T-cell (primary cell): ENCODE results near the gene WT1. TPM values are rescaled to one million over a fixed set of nuclear protein-coding genes. Genes with fewer than 3 reads are reported as not detected.

Experiments used
- ATAC-seq, 4 experiments: fragments of 200-7000 bp in 3 of 4; fragments of 150-1000 bp in 1 of 4; cut with Tn5 transposase; replicated peaks in 1 of 4; 1 replicate in 3 of 4; 2 replicates in 1 of 4; pipeline ENCODE4 v1.10.0; 2021; ENCODE audit warnings: moderate library complexity in 3 of 4, mild to moderate bottlenecking in 2 of 4, moderate number of reproducible peaks in 1 of 4
- CTCF ChIA-PET, 2 donors: fragments of 300-600 bp; sonication (Branson Sonifier 250); formaldehyde crosslinking; loops; one replicate each; lab custom pipeline; 2022; ENCODE audit warnings: antibody characterized with exemption in 2 of 2; lab: Charles Lee
- POLR2A ChIA-PET, 2 donors: fragments of 300-600 bp; sonication (Branson Sonifier 250); formaldehyde crosslinking; loops; one replicate each; lab custom pipeline; 2022; ENCODE audit warnings: antibody characterized with exemption in 2 of 2; lab: Charles Lee
- DNase-seq, 35 experiments: peaks; one replicate each; pipeline versions ENCODE4 v3.0.0 to v3.0.0-alpha.2; 2013 to 2023
- H3K27ac ChIP-seq: one replicate; pipeline ENCODE4 v1.5.1; 2013; ENCODE audit warnings: low read length
- H3K27me3 ChIP-seq, 2 experiments: replicated peaks in 1 of 2; 1 replicate in 1 of 2; 2 replicates in 1 of 2; pipeline versions ENCODE4 v1.6.1 to v1.7.0; 2013; ENCODE audit warnings: low read length in 1 of 2, mixed read lengths in 1 of 2; ENCODE audit not compliant: control insufficient read depth in 2 of 2, insufficient read depth in 2 of 2; ENCODE audit errors: extremely low read depth in 1 of 2
- H3K36me3 ChIP-seq, 2 donors: 1 replicate in 1 of 2; 2 replicates in 1 of 2; pipeline versions ENCODE4 v1.6.1 to v1.7.0; 2013; ENCODE audit warnings: low read length in 1 of 2; ENCODE audit not compliant: control insufficient read depth in 2 of 2, insufficient read depth in 1 of 2; ENCODE audit errors: extremely low read depth in 1 of 2
- H3K4me1 ChIP-seq, 2 experiments: 1 replicate in 1 of 2; 2 replicates in 1 of 2; pipeline versions ENCODE4 v1.6.1 to v1.7.0; 2013; ENCODE audit warnings: low read length in 2 of 2, mixed read lengths in 1 of 2; ENCODE audit not compliant: insufficient read depth in 2 of 2, control insufficient read depth in 1 of 2; ENCODE audit errors: extremely low read depth in 1 of 2
- H3K4me3 ChIP-seq, 2 donors: 1 replicate in 1 of 2; 2 replicates in 1 of 2; pipeline versions ENCODE4 v1.5.1 to v1.7.0; 2013; ENCODE audit warnings: mild to moderate bottlenecking in 2 of 2, low read length in 1 of 2, moderate library complexity in 1 of 2; ENCODE audit not compliant: control insufficient read depth in 1 of 2; ENCODE audit errors: extremely low read depth in 1 of 2
- H3K9me3 ChIP-seq: 2 replicates; pipeline ENCODE4 v1.7.0; 2013
- H3K27ac Mint-ChIP-seq, 2 donors: one replicate each; pipeline ENCODE4 v1.8.0; 2020 to 2021; ENCODE audit warnings: mild to moderate bottlenecking in 2 of 2, mixed read lengths in 2 of 2
- H3K27me3 Mint-ChIP-seq, 2 donors: one replicate each; pipeline ENCODE4 v1.8.0; 2021 to 2022; ENCODE audit warnings: mixed read lengths in 2 of 2
- H3K36me3 Mint-ChIP-seq: one replicate; pipeline ENCODE4 v1.8.0; 2021; ENCODE audit warnings: mixed read lengths
- H3K4me1 Mint-ChIP-seq, 3 donors: one replicate each; pipeline ENCODE4 v1.8.0; 2020 to 2022; ENCODE audit warnings: mixed read lengths in 3 of 3, mild to moderate bottlenecking in 1 of 3
- H3K4me3 Mint-ChIP-seq, 3 donors: one replicate each; pipeline ENCODE4 v1.8.0; 2020 to 2022; ENCODE audit warnings: mild to moderate bottlenecking in 3 of 3, mixed read lengths in 3 of 3, moderate library complexity in 3 of 3
- H3K9me3 Mint-ChIP-seq, 3 donors: one replicate each; pipeline ENCODE4 v1.8.0; 2020 to 2022; ENCODE audit warnings: mixed read lengths in 3 of 3
- WGBS: methylation state at CpG from one replicate; pipeline ENCODE4 v1.1.5; 2013; ENCODE audit warnings: missing lambda C conversion rate; ENCODE audit not compliant: insufficient coverage; 5-methylcytosine and 5-hydroxymethylcytosine counted together
- total RNA-seq, 35 experiments: library from RNA in 6 of 35; stranded (reverse) in 6 of 35; fragments of 120-200 nt in 1 of 35; gene quantifications; one replicate each; pipeline versions ENCODE4 v1.2.1 to v1.2.4 and lab custom pipeline; 2013 to 2026

WT1 gene
- total RNA-seq, 5 donors from 2014 or later (not counting 1 experiment from before 2014, with no cell fraction given): not detected

DNA sequence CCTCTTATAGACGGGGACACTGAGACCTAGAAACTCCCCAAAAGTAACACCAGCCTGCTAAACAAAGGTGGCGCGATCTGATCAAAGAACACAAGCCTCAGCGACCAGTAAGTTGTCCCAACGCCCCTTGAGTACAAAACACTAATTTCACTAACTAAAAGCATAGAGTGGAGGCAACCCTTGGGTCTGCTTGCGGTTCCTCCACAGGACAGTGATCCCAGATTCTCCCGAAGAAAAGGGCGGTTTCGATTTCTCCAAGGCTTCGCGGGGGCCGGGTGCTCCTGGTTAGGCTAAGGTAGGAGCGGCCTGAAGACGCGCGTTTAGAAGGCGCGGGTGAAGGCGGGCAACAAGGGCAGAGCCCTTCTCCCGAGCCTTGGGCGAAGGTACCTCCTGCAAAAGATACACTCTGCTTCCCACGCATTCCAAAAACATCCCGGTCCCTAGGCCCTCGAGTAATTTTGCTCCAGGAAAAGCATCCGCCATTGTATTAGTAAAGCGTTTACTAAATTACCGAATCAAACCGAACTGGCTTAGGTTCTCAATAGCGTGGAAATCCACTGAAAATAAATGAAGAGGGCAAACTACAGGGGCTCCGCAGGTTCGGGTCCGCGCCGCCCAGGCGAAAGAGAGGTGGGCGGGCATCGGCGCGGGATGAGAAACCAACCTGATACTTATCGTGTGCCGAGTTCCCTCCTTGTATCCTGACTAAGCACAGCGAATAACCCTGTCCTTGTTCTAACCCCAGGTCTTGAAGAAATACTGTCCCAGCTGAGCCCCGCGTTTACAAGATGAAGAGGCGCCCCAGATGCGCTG is 2.0 kb downstream of the WT1 start:
- Mint-ChIP-seq H3K27ac (no peak overlapping the region), H3K4me1 (peaks cover 26 to 42% (median 39%) of the 10 kb centered on the region in 3 donors), H3K4me3 (peak overlapping the region in 1 of 3 donors; percentile 47), H3K36me3 (no peaks in the 10 kb centered on the region), H3K9me3 (no peaks in the 10 kb centered on the region), H3K27me3 (peaks cover 59 to 90% of the 10 kb centered on the region in 2 donors)
- Histone ChIP-seq H3K4me3 (peak overlapping the region in 1 of 2 donors; percentile 38), H3K27ac (no peak overlapping the region), H3K9me3 (no peaks in the 10 kb centered on the region), H3K27me3 (peaks cover 23 to 95% of the 10 kb centered on the region in 2 experiments), H3K36me3 (no peaks in the 10 kb centered on the region), H3K4me1 (peaks cover 5 to 24% of the 10 kb centered on the region in 2 experiments)
- DNase-seq: no peak
- CTCF ChIA-PET: no interaction called here
- 20% methylated on average over 38 of the region's 46 CpGs for WGBS
- POLR2A ChIA-PET: no interaction called here
- no peak for ATAC-seq

DNA sequence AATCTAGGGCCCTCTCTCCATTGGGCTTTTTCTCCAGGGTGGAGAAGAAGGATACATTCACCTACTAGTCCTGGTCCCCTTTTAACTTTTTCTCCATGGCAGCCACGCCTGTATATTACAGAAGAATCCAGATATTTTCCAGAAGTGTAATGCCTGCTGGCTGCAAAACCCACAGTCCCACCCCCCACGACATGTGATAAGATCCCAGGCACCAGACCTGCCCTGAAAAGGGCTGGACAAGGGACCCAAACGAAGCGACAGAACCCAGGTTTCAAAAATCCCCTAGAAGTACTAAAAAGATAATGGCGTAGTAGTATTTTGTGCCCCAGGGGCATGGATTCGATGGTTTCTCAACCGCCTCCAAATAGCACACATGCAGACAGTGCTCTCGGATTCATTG is 2.8 kb downstream of the WT1 start:
- no peaks in the 10 kb centered on the region for H3K36me3 Mint-ChIP-seq
- H3K4me3 Mint-ChIP-seq: peak overlapping the region in 1 of 3 donors; percentile 47
- CTCF ChIA-PET: no interaction called here
- no peak for DNase-seq
- POLR2A ChIA-PET: no interaction called here
- H3K27me3 Mint-ChIP-seq: peaks cover 59 to 90% of the 10 kb centered on the region in 2 donors
- Histone ChIP-seq H3K4me1 (peaks cover 5 to 31% of the 10 kb centered on the region in 2 experiments), H3K27ac (no peak overlapping the region), H3K27me3 (peaks cover 25 to 95% of the 10 kb centered on the region in 2 experiments), H3K36me3 (no peaks in the 10 kb centered on the region), H3K4me3 (no peak overlapping the region), H3K9me3 (no peaks in the 10 kb centered on the region)
- no peak overlapping the region for H3K27ac Mint-ChIP-seq
- H3K4me1 Mint-ChIP-seq: peaks cover 29 to 44% (median 40%) of the 10 kb centered on the region in 3 donors
- H3K9me3 Mint-ChIP-seq: no peaks in the 10 kb centered on the region
- ATAC-seq: no peak
- 34% methylated on average over 5 of the region's 8 CpGs for WGBS

DNA sequence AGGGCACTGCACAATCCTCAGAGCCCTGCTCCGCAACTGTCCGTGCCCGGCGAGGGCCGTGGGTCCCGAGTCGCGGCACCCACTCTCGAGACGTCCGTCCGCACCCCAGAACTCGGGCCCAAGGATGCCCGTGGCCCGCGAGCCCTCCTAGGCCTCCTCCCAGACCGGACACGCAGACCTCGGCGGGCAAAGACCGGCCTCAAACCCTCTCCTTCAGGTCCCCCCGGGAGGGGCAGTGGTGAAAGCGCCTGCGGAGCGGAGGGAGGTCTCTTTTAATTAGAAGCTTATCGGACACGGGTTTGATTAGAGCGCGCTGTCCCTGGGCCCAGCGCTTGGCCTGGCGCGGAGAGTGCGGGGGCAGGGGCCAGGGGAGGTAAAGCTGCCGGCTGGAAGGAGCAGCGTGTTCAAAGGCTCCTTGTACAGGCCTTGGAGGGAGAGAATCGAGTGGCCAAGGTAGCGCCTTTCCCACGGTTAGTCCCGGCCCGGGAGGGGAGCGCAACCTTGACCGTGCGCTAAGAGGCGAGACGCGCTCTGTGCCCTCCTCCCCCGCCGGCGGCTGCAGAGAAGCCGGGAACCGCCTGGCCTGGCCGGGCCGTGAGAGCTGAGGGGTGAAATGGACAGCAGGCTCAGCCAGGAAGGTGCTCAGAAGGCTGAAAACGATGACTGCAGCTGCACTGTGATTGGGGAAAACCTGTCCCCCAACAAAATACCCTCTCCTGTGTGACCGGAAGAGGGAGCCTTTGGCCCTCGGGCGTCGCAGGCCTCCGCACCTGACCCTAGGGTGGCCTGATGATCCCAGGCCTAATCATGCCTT is 4.6 kb downstream of the WT1 start:
- H3K36me3 Mint-ChIP-seq: no peaks in the 10 kb centered on the region
- no peak for ATAC-seq
- peaks cover 2 to 31% of the 10 kb centered on the region in 2 experiments for H3K4me1 ChIP-seq
- CTCF ChIA-PET: no interaction called here
- H3K36me3 ChIP-seq: no peaks in the 10 kb centered on the region
- peaks cover 57 to 86% of the 10 kb centered on the region in 2 donors for H3K27me3 Mint-ChIP-seq
- H3K4me1 Mint-ChIP-seq: peaks cover 28 to 39% (median 37%) of the 10 kb centered on the region in 3 donors
- no peak overlapping the region for H3K27ac ChIP-seq
- no peak for DNase-seq
- POLR2A ChIA-PET: no interaction called here
- H3K9me3 Mint-ChIP-seq: no peaks in the 10 kb centered on the region
- H3K27me3 ChIP-seq: peaks cover 22 to 95% of the 10 kb centered on the region in 2 experiments
- no peaks in the 10 kb centered on the region for H3K9me3 ChIP-seq
- H3K4me3 Mint-ChIP-seq: no peak overlapping the region
- H3K4me3 ChIP-seq: no peak overlapping the region
- 52% methylated on average over 53 of the region's 59 CpGs for WGBS
- no peak overlapping the region for H3K27ac Mint-ChIP-seq

DNA sequence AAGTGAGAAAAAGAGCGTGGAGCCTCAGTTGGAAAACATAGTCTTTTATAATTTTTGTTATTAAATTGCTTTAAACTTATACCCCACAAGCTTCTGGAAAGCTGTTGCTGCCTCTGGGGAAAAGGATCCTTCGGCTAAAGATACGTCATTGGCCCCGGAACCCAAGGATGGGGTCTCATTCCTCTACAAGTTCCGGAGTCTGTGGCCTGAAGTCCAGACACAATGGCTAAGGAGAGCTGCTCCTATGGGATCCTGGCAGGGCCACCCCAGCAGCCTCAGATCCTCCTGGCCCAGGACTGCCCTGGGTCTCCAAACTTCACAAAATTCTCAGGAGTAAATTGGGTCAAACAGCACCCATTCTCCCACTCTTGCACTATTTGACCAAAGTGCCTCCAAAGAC is 5.9 kb downstream of the WT1 start:
- Histone ChIP-seq H3K9me3 (no peaks in the 10 kb centered on the region), H3K27me3 (peaks cover 22 to 90% of the 10 kb centered on the region in 2 experiments), H3K4me3 (no peak overlapping the region), H3K4me1 (peaks cover 2 to 26% of the 10 kb centered on the region in 2 experiments), H3K36me3 (no peaks in the 10 kb centered on the region), H3K27ac (no peak overlapping the region)
- POLR2A ChIA-PET: no interaction called here
- ATAC-seq: no peak
- no peak overlapping the region for H3K27ac Mint-ChIP-seq
- WGBS: 78% methylated on average over 4 of the region's 5 CpGs
- H3K9me3 Mint-ChIP-seq: no peaks in the 10 kb centered on the region
- no peak overlapping the region for H3K4me3 Mint-ChIP-seq
- peaks cover 66 to 94% of the 10 kb centered on the region in 2 donors for H3K27me3 Mint-ChIP-seq
- CTCF ChIA-PET: interaction anchor here in 1 of 2 donors (0.5 kb wide), 1 partner anchor 37 kb away, joined by 5 read pairs; no protein-coding TSS in a partner anchor
- no peaks in the 10 kb centered on the region for H3K36me3 Mint-ChIP-seq
- peaks cover 28 to 36% (median 35%) of the 10 kb centered on the region in 3 donors for H3K4me1 Mint-ChIP-seq
- DNase-seq: no peak

DNA sequence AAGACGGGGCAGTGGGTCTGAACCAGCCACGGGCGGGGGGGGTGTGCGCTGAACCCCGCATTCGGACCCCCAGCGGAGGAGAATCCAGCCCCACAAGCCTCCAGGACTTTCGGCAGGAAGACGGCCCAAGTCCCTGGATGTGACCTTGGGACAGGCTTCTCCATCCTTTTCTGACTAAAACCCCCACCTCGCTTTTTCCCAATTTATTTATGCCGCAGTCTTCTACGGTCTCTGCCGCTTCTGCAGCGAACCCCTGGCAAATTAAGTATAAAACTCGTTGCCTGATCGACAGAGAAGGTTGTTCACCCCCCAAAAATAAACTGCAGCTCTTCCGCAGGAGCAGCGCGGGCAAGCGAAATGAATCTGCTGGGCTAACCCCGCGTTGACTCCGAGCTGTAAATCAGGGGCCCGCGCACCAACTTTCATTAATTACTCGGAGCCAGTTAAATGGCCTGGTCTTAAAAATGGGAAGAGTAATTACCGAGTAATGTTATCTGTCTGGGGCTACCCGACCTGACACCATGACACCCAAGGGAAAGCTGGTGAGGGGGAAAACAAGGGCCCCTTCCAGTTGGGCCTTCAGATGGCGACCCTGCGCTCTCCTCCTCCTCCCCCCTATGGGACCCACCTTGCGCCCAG is 6.6 kb downstream of the WT1 start:
- ATAC-seq (no peak), DNase-seq (no peak)
- H3K27ac ChIP-seq: no peak overlapping the region
- peaks cover 23 to 32% (median 29%) of the 10 kb centered on the region in 3 donors for H3K4me1 Mint-ChIP-seq
- H3K36me3 Mint-ChIP-seq: no peaks in the 10 kb centered on the region
- ChIA-PET POLR2A (no interaction called here), CTCF (no interaction called here)
- no peaks in the 10 kb centered on the region for H3K9me3 Mint-ChIP-seq
- H3K36me3 ChIP-seq: no peaks in the 10 kb centered on the region
- 35% methylated on average over 25 of the region's 31 CpGs for WGBS
- H3K27me3 Mint-ChIP-seq: peaks cover 66 to 91% of the 10 kb centered on the region in 2 donors
- H3K9me3 ChIP-seq: no peaks in the 10 kb centered on the region
- H3K27me3 ChIP-seq: peaks cover 20 to 83% of the 10 kb centered on the region in 2 experiments
- H3K4me3 ChIP-seq: no peak overlapping the region
- H3K4me1 ChIP-seq: peaks cover 2 to 23% of the 10 kb centered on the region in 2 experiments
- H3K27ac Mint-ChIP-seq: no peak overlapping the region
- no peak overlapping the region for H3K4me3 Mint-ChIP-seq
